ENCODE measurements around the gene TMEM39A.

Gene TMEM39A, protein sequence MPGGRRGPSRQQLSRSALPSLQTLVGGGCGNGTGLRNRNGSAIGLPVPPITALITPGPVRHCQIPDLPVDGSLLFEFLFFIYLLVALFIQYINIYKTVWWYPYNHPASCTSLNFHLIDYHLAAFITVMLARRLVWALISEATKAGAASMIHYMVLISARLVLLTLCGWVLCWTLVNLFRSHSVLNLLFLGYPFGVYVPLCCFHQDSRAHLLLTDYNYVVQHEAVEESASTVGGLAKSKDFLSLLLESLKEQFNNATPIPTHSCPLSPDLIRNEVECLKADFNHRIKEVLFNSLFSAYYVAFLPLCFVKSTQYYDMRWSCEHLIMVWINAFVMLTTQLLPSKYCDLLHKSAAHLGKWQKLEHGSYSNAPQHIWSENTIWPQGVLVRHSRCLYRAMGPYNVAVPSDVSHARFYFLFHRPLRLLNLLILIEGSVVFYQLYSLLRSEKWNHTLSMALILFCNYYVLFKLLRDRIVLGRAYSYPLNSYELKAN

DNA sequence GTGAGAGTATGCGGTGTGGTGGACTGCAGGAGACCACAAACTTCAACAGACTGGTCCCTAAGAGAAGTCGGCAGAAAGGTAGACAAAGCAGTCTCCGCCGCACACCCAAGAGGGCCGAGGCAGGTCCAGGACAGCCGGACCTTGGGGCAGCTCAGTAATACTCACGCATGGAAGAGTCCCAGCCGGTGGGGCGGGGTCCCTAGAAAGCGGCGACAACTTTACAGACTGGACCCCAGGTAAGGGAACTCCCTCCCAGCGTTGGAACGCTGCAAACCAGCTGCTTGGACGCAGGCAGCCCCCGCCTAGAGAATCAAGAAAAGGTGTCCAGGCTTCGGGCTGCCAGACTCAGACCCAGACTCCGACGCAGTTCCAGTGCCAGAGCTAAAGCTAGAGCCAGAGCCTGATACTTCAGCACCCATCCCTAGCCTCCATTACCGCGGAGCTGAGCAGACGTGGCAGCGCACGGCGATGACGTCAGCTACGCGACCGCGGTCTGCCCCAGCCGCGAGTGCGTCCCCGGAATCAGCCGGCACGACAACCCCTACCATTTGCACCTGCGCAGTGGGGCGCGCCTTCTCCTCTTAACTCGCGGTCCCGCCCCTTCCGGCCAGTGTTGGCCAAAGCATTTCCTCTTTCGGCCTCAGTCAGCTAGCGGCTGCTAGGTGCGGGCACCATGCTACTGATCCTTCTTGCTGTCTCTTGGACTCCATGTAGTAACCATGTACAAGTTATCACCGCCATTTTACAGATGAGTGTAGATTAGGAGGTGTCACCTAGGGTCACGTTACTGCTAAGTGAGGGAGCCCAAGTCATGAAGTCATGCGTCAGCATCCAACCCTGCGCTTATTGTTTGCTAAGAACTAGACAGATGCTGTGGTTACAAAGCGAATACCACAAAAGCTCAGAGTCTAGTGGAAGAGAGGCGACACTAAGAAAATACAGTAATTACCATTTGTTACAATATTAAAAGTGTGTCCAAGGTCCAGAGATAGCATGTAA lies at the start of gene TMEM39A:
Gene TMEM39A, minus strand, starts transcription at position 445 of the 999 bp plus-strand sequence. CDS start 1,541 bp downstream, outside the sequence.
- no peak for TF ChIP-seq CEBPB (IDR thresholded peaks at IDR 0.05)
- TF ChIP-seq EP300 (IDR thresholded peaks at IDR 0.05; ENCODE audit: borderline replicate concordance): no peak
- TF ChIP-seq TAF1 (IDR thresholded peaks at IDR 0.05; ENCODE audit: low read depth): peak; percentile 89
- peak; percentile 80 for TF ChIP-seq TCF12 (IDR thresholded peaks at IDR 0.05; ENCODE audit: low read depth)
- TF ChIP-seq FOXM1 (IDR thresholded peaks at IDR 0.05; ENCODE audit: borderline replicate concordance, low read depth): no peak
- no peak for TF ChIP-seq ZBTB7A (IDR thresholded peaks at IDR 0.05; ENCODE audit: low read depth)
- peak; percentile 96 for TF ChIP-seq CREB1 (IDR thresholded peaks at IDR 0.05; ENCODE audit: low read depth)
- TF ChIP-seq EGR1 (IDR thresholded peaks at IDR 0.05): no peak
- TF ChIP-seq, protein P1, sequence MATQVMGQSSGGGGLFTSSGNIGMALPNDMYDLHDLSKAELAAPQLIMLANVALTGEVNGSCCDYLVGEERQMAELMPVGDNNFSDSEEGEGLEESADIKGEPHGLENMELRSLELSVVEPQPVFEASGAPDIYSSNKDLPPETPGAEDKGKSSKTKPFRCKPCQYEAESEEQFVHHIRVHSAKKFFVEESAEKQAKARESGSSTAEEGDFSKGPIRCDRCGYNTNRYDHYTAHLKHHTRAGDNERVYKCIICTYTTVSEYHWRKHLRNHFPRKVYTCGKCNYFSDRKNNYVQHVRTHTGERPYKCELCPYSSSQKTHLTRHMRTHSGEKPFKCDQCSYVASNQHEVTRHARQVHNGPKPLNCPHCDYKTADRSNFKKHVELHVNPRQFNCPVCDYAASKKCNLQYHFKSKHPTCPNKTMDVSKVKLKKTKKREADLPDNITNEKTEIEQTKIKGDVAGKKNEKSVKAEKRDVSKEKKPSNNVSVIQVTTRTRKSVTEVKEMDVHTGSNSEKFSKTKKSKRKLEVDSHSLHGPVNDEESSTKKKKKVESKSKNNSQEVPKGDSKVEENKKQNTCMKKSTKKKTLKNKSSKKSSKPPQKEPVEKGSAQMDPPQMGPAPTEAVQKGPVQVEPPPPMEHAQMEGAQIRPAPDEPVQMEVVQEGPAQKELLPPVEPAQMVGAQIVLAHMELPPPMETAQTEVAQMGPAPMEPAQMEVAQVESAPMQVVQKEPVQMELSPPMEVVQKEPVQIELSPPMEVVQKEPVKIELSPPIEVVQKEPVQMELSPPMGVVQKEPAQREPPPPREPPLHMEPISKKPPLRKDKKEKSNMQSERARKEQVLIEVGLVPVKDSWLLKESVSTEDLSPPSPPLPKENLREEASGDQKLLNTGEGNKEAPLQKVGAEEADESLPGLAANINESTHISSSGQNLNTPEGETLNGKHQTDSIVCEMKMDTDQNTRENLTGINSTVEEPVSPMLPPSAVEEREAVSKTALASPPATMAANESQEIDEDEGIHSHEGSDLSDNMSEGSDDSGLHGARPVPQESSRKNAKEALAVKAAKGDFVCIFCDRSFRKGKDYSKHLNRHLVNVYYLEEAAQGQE (IDR thresholded peaks at IDR 0.05; ENCODE audit: low read depth): 0 out of 2 replicates have a peak, but pooled peaks have one; percentile 12
- TF ChIP-seq TEAD4 (IDR thresholded peaks at IDR 0.05): no peak; the same call in 1 of the 2 replicates
- peak; percentile 12; the same call in 1 of the 2 replicates for TF ChIP-seq NFIC (IDR thresholded peaks at IDR 0.05)
- TF ChIP-seq, protein P2, sequence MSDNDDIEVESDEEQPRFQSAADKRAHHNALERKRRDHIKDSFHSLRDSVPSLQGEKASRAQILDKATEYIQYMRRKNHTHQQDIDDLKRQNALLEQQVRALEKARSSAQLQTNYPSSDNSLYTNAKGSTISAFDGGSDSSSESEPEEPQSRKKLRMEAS (IDR thresholded peaks at IDR 0.05): peak; percentile 88
- TF ChIP-seq YY1 (IDR thresholded peaks at IDR 0.05; ENCODE audit: low read depth): peak; percentile 92
- TF ChIP-seq, protein P3, sequence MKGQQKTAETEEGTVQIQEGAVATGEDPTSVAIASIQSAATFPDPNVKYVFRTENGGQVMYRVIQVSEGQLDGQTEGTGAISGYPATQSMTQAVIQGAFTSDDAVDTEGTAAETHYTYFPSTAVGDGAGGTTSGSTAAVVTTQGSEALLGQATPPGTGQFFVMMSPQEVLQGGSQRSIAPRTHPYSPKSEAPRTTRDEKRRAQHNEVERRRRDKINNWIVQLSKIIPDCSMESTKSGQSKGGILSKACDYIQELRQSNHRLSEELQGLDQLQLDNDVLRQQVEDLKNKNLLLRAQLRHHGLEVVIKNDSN (IDR thresholded peaks at IDR 0.05): peak; percentile 21; the same call in 1 of the 2 replicates
- TF ChIP-seq RAD21 (IDR thresholded peaks at IDR 0.05; ENCODE audit: low read depth): no peak

DNA sequence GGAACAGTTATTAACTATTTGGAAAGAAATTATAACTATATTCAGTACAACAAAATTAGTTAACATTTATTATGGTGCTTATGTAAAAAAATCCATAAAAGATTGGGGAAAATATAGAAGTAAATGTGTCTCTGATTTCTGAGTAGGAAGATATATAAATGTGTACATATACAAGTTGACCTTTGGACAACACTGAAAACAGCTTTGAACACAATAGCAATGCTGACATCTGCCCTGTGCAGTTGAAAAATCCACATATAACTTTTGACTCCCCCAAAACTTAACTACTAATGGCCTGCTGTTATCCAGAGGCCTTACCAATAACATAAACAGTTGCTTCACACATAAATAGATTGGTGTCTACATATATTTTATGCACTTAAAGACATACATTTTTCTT lies 47.3 kb upstream of the TMEM39A start:
- TF ChIP-seq, protein P2 (IDR thresholded peaks at IDR 0.05): no peak
- TF ChIP-seq TAF1 (IDR thresholded peaks at IDR 0.05; ENCODE audit: low read depth) (no peak), TCF12 (IDR thresholded peaks at IDR 0.05; ENCODE audit: low read depth) (no peak), FOXM1 (IDR thresholded peaks at IDR 0.05; ENCODE audit: borderline replicate concordance, low read depth) (no peak), CREB1 (IDR thresholded peaks at IDR 0.05; ENCODE audit: low read depth) (no peak), EGR1 (IDR thresholded peaks at IDR 0.05) (no peak), CEBPB (IDR thresholded peaks at IDR 0.05) (no peak), RAD21 (IDR thresholded peaks at IDR 0.05; ENCODE audit: low read depth) (no peak), EP300 (IDR thresholded peaks at IDR 0.05; ENCODE audit: borderline replicate concordance) (no peak), YY1 (IDR thresholded peaks at IDR 0.05; ENCODE audit: low read depth) (no peak), ZBTB7A (IDR thresholded peaks at IDR 0.05; ENCODE audit: low read depth) (no peak), NFIC (IDR thresholded peaks at IDR 0.05) (no peak), TEAD4 (IDR thresholded peaks at IDR 0.05) (no peak)
- TF ChIP-seq, protein P1 (IDR thresholded peaks at IDR 0.05; ENCODE audit: low read depth): no peak
- TF ChIP-seq, protein P3 (IDR thresholded peaks at IDR 0.05): no peak

DNA sequence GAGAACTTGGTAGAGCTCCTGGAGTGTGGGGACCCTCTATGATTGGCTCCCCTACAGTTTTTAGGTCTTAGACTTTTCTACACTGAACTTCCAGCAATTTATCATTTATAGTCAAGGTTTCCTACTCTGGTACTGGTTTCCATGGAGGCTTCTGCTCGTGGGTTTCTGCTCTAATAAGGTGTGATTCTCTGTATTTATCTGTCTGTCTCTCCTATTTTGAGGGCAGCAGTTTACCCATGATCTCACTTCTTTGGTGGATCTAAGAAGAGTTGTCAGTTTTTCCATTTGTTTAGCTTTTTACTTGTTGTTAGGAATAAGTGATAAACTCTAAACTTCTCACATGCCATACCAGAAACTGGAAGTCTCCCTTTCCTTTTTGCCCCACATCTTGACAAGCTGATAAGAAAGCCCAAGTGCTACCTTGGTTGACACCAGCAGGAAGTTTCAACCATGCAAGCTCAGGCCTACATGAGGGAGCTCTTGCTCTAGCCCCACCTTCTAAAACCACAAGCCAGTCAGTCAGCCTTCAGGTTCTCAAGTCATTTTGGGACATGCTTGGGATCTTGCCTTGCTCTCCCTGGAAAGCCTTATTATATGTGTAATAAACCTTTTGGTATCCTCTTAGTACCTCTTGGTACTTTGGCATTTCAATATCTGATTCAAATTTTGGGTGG lies 44.9 kb upstream of the TMEM39A start:
- TF ChIP-seq TAF1 (IDR thresholded peaks at IDR 0.05; ENCODE audit: low read depth) (no peak), TCF12 (IDR thresholded peaks at IDR 0.05; ENCODE audit: low read depth) (no peak), TEAD4 (IDR thresholded peaks at IDR 0.05) (no peak), EP300 (IDR thresholded peaks at IDR 0.05; ENCODE audit: borderline replicate concordance) (no peak), ZBTB7A (IDR thresholded peaks at IDR 0.05; ENCODE audit: low read depth) (no peak)

DNA sequence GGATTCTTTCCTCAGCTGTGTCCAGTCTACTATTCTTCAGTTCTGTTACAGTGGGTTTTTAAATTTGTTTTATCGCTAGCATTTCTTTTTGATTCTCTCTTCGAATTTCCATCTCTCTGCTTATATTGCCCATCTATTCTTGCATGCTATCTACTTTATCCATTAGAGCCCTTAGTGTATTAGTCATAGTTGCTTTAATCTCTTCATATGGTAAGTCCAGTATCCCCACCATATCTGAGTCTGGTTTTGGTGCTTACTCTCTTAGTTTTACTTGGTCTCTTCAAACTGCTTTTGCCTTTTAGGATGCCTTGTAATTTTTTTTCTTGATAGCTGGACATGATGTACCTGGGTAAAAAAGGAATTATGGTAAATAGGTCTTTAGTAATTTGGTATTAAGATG lies 44.0 kb upstream of the TMEM39A start:
- no peak for TF ChIP-seq CREB1 (IDR thresholded peaks at IDR 0.05; ENCODE audit: low read depth)
- no peak for TF ChIP-seq EP300 (IDR thresholded peaks at IDR 0.05; ENCODE audit: borderline replicate concordance)
- TF ChIP-seq YY1 (IDR thresholded peaks at IDR 0.05; ENCODE audit: low read depth): no peak
- no peak for TF ChIP-seq TEAD4 (IDR thresholded peaks at IDR 0.05)
- TF ChIP-seq ZBTB7A (IDR thresholded peaks at IDR 0.05; ENCODE audit: low read depth): no peak
- TF ChIP-seq, protein P3 (IDR thresholded peaks at IDR 0.05): no peak
- no peak for TF ChIP-seq EGR1 (IDR thresholded peaks at IDR 0.05)
- TF ChIP-seq, protein P1 (IDR thresholded peaks at IDR 0.05; ENCODE audit: low read depth): no peak
- TF ChIP-seq CEBPB (IDR thresholded peaks at IDR 0.05): no peak
- TF ChIP-seq TAF1 (IDR thresholded peaks at IDR 0.05; ENCODE audit: low read depth): no peak
- no peak for TF ChIP-seq FOXM1 (IDR thresholded peaks at IDR 0.05; ENCODE audit: borderline replicate concordance, low read depth)
